Measurements from ENCODE around the gene IFIT1B.

IFIT1B gene

GRCh38 chr10:89431977-89432376 is 54.1 kb downstream of the IFIT1B start:
- no peaks in the 10 kb centered on the region for H3K27me3 ChIP-seq (ENCODE audit: low read depth, low read length)
- H2AFZ ChIP-seq (ENCODE audit: low read depth, low read length): no peak overlapping the region
- no peaks in the 10 kb centered on the region for H3K79me2 ChIP-seq (ENCODE audit: low read length)
- H3K36me3 ChIP-seq (replicated peaks; ENCODE audit: low read depth, low read length): no peaks in the 10 kb centered on the region
- H3K27ac ChIP-seq (ENCODE audit: low read length): no peak overlapping the region
- H3K9ac ChIP-seq (ENCODE audit: low read length): no peak overlapping the region
- no peak overlapping the region for H3K4me3 ChIP-seq (ENCODE audit: low read length)
- no peak overlapping the region for H3K4me2 ChIP-seq (ENCODE audit: low read length)
- no peaks in the 10 kb centered on the region for H3K4me1 ChIP-seq (ENCODE audit: low read length)
- no peaks in the 10 kb centered on the region for H3K9me3 ChIP-seq (ENCODE audit: insufficient read depth, low read length)
- H4K20me1 ChIP-seq (ENCODE audit: insufficient read depth, low read length): no peaks in the 10 kb centered on the region
- no peak for TF ChIP-seq CTCF (IDR thresholded peaks at IDR 0.05; ENCODE audit: low read depth, low read length)
- no peak for TF ChIP-seq EZH2phosphoT487 (IDR thresholded peaks at IDR 0.05; ENCODE audit: low read depth)
